GM21529 (cell line): ENCODE measurements around the gene GRAMD2B.

Source experiments
- ATAC-seq: cut with Tn5 transposase; IDR thresholded peaks from one replicate; pipeline ENCODE4 v1.9.1; 2021; ENCODE audit not compliant: unreplicated experiment

The GRAMD2B gene

GRCh38 chr5:126477294-126478117 is 54.3 kb downstream of the GRAMD2B start:
- no peak for ATAC-seq

- no peak for ATAC-seq
Measured at GRCh38 chr5:126479810-126480209, 56.6 kb downstream of the GRAMD2B start.

- no peak for ATAC-seq
Measured at GRCh38 chr5:126480824-126481223, 57.6 kb downstream of the GRAMD2B start.

GRCh38 chr5:126481243-126481642 is 58.0 kb downstream of the GRAMD2B start:
- ATAC-seq = no peak

- no peak for ATAC-seq
Measured at GRCh38 chr5:126482591-126482990, 59.4 kb downstream of the GRAMD2B start.

- ATAC-seq = no peak
Measured at GRCh38 chr5:126483156-126483555, 59.9 kb downstream of the GRAMD2B start.

GRCh38 chr5:126484253-126484652 is 61.0 kb downstream of the GRAMD2B start:
- no peak for ATAC-seq

GRCh38 chr5:126486332-126486731 is 63.1 kb downstream of the GRAMD2B start:
- ATAC-seq = no peak

- no peak for ATAC-seq
Measured at GRCh38 chr5:126487596-126487995, 64.4 kb downstream of the GRAMD2B start.

- no peak for ATAC-seq
Measured at GRCh38 chr5:126488443-126489065, 65.3 kb downstream of the GRAMD2B start.

- no peak for ATAC-seq
Measured at GRCh38 chr5:126490167-126490940, 67.1 kb downstream of the GRAMD2B start.

- ATAC-seq = no peak
Measured at GRCh38 chr5:126492939-126493338, 69.7 kb downstream of the GRAMD2B start.

GRCh38 chr5:126494393-126494792 is 71.2 kb downstream of the GRAMD2B start:
- ATAC-seq = no peak

- no peak for ATAC-seq
Measured at GRCh38 chr5:126497506-126497905, 74.3 kb downstream of the GRAMD2B start.

GRCh38 chr5:126499278-126499677 is 76.1 kb downstream of the GRAMD2B start:
- no peak for ATAC-seq

- peak; percentile 67 for ATAC-seq
Measured at GRCh38 chr5:126499853-126500342, 76.7 kb downstream of the GRAMD2B start.

GRCh38 chr5:126501448-126501847 is 78.2 kb downstream of the GRAMD2B start:
- ATAC-seq = no peak

GRCh38 chr5:126503602-126504104 is 80.4 kb downstream of the GRAMD2B start:
- no peak for ATAC-seq

- no peak for ATAC-seq
Measured at GRCh38 chr5:126506079-126506478, 82.9 kb downstream of the GRAMD2B start.

- no peak for ATAC-seq
Measured at GRCh38 chr5:126508251-126508961, 85.2 kb downstream of the GRAMD2B start.

GRCh38 chr5:126508962-126509279 is 85.7 kb downstream of the GRAMD2B start:
- ATAC-seq = no peak
